SIG-M5 (cell line): Measurements from ENCODE around the gene EIF1.
"Not testable (repeated sequence)": the region's sequence is repeated elsewhere in the genome, so short reads cannot be mapped to it uniquely, and the experiment has no call there.

Experiments used
- DNase-seq: peaks from one replicate; lab custom pipeline; 2025; lab: John Stamatoyannopoulos, UW

Gene EIF1

GRCh38 chr17:41655611-41656111 is 33.0 kb upstream of the EIF1 start:
- no peak for DNase-seq

GRCh38 chr17:41656249-41657023 is 32.2 kb upstream of the EIF1 start:
- no peak for DNase-seq

GRCh38 chr17:41657176-41657754 is 31.4 kb upstream of the EIF1 start:
- no peak for DNase-seq

- DNase-seq = no peak
These were observed 30.7 kb upstream of the EIF1 start for GRCh38 chr17:41657936-41658335.

- no peak for DNase-seq
These were observed 29.8 kb upstream of the EIF1 start for GRCh38 chr17:41658846-41659245.

- no peak for DNase-seq
These were observed 29.1 kb upstream of the EIF1 start for GRCh38 chr17:41659427-41660212.

- DNase-seq = no peak
These were observed 28.4 kb upstream of the EIF1 start for GRCh38 chr17:41660221-41660711.

GRCh38 chr17:41663451-41664171 is 25.1 kb upstream of the EIF1 start:
- DNase-seq = no peak

GRCh38 chr17:41664172-41664457 is 24.6 kb upstream of the EIF1 start:
- no peak for DNase-seq

GRCh38 chr17:41664587-41665565 is 23.8 kb upstream of the EIF1 start:
- DNase-seq = no peak

GRCh38 chr17:41665566-41666236 is 23.0 kb upstream of the EIF1 start:
- no peak for DNase-seq

GRCh38 chr17:41666237-41666641 is 22.4 kb upstream of the EIF1 start:
- no peak for DNase-seq

GRCh38 chr17:41666708-41667279 is 21.9 kb upstream of the EIF1 start:
- DNase-seq = no peak

- no peak for DNase-seq
These were observed 21.2 kb upstream of the EIF1 start for GRCh38 chr17:41667280-41668041.

GRCh38 chr17:41672153-41672552 is 16.5 kb upstream of the EIF1 start:
- no peak for DNase-seq

GRCh38 chr17:41675157-41676057 is 13.3 kb upstream of the EIF1 start:
- not testable (repeated sequence) for DNase-seq

- no peak for DNase-seq
These were observed 12.6 kb upstream of the EIF1 start for GRCh38 chr17:41676058-41676419.

GRCh38 chr17:41678411-41678906 is 10.2 kb upstream of the EIF1 start:
- no peak for DNase-seq
